ENCODE measurements around the gene SMIM10. TPM values are rescaled to one million over a fixed set of nuclear protein-coding genes. Genes with fewer than 3 reads are reported as not detected.

SMIM10 gene
- total RNA-seq, 1 donor from 2014 or later = 5.5 TPM

GRCh38 chrX:134971926-134972325 lies 18.9 kb upstream of the SMIM10 start:
- no peak for TF ChIP-seq CTCF (conservative IDR thresholded peaks at IDR 0.05; ENCODE audit: low read depth, low read length)
- no peak for DNase-seq (ENCODE audit: low read depth)
- H3K4me3 ChIP-seq (ENCODE audit: low read depth, low read length) = no peak overlapping the region

- TF ChIP-seq CTCF (conservative IDR thresholded peaks at IDR 0.05; ENCODE audit: low read depth, low read length) = no peak
- H3K4me3 ChIP-seq (ENCODE audit: low read depth, low read length) = no peak overlapping the region
- DNase-seq (ENCODE audit: low read depth) = no peak
Measured at GRCh38 chrX:134975516-134975915, 15.3 kb upstream of the SMIM10 start.

- no peak for DNase-seq (ENCODE audit: low read depth)
- no peak overlapping the region for H3K4me3 ChIP-seq (ENCODE audit: low read depth, low read length)
- no peak for TF ChIP-seq CTCF (conservative IDR thresholded peaks at IDR 0.05; ENCODE audit: low read depth, low read length)
Measured at GRCh38 chrX:134981910-134982309, 8.9 kb upstream of the SMIM10 start.

GRCh38 chrX:134982748-134983147 lies 8.0 kb upstream of the SMIM10 start:
- DNase-seq (ENCODE audit: low read depth) = no peak
- no peak for TF ChIP-seq CTCF (conservative IDR thresholded peaks at IDR 0.05; ENCODE audit: low read depth, low read length)
- H3K4me3 ChIP-seq (ENCODE audit: low read depth, low read length) = no peak overlapping the region

DNA sequence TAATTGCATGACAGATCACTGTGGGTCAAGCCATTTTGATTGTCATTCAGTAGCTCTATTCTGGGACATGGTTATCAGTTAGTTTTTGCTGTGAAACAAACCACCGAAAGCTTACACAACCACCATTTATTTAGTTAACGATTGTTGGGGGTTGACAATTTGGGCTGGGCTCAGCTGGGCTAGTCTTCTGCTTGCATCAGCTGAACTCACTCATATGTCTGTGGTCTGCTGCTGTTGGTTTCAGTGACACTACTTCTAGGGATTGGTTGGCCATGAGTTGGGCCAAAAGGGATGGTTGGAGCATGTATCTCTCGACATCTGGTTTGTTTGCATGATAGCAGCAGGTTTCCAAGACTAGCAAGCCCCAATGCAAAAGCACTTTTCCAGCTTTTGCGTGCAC lies 5.3 kb upstream of the SMIM10 start:
- TF ChIP-seq CTCF (conservative IDR thresholded peaks at IDR 0.05; ENCODE audit: low read depth, low read length) = no peak
- DNase-seq (ENCODE audit: low read depth) = no peak
- no peak overlapping the region for H3K4me3 ChIP-seq (ENCODE audit: low read depth, low read length)

DNA sequence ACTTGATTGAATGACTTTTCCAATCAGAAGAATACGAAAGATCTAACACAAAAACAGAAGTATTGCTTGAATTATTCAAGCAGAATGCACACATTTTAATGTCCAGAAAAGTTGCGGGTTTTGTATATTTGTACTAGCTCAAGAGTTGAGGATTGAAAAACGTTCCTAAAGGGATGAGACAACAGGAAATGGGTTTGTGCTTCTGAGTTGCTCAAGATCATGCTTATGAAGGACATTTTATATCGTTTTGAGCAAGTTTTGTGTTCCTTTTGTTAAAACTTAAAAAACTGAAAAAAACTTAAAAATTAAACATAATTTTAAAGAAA lies 353 bp upstream of the SMIM10 start:
- H3K4me3 ChIP-seq (ENCODE audit: low read depth, low read length) = peak overlapping the region; percentile 38
- no peak for DNase-seq (ENCODE audit: low read depth)
- TF ChIP-seq CTCF (conservative IDR thresholded peaks at IDR 0.05; ENCODE audit: low read depth, low read length) = no peak

- no peak overlapping the region for H3K4me3 ChIP-seq (ENCODE audit: low read depth, low read length)
- DNase-seq (ENCODE audit: low read depth) = no peak
- TF ChIP-seq CTCF (conservative IDR thresholded peaks at IDR 0.05; ENCODE audit: low read depth, low read length) = no peak
Measured at GRCh38 chrX:134997646-134998045, 6.9 kb downstream of the SMIM10 start.

Data from epithelial cell of proximal tubule (primary cell).